Stimulated activated naive CD8-positive, alpha-beta T cell treated with anti-CD3 and anti-CD28 coated beads, Interleukin-15, amount 100 ng/mL, for 72 hours (primary cell): Measurements from ENCODE around the gene SOCS6.
"Not testable (repeated sequence)": the region's sequence is repeated elsewhere in the genome, so short reads cannot be mapped to it uniquely, and the experiment has no call there.

ENCODE experiments used
- ATAC-seq: fragments of 150-1000 bp; cut with Tn5 transposase; 2 replicates; pipeline ENCODE4 v1.10.0; 2021; ENCODE audit warnings: mild to moderate bottlenecking, moderate library complexity
- DNase-seq, 2 donors: peaks; one replicate each; pipeline ENCODE4 v3.0.0; 2021 to 2022
- H3K27ac Mint-ChIP-seq, 2 donors: one replicate each; pipeline ENCODE4 v1.8.0; 2022; ENCODE audit warnings: mild to moderate bottlenecking in 2 of 2, mixed read lengths in 2 of 2, moderate library complexity in 2 of 2
- H3K27me3 Mint-ChIP-seq: one replicate; pipeline ENCODE4 v1.8.0; 2022; ENCODE audit warnings: mixed read lengths
- H3K4me1 Mint-ChIP-seq: one replicate; pipeline ENCODE4 v1.8.0; 2022; ENCODE audit warnings: mild to moderate bottlenecking, mixed read lengths
- H3K4me3 Mint-ChIP-seq, 2 donors: one replicate each; pipeline ENCODE4 v1.8.0; 2022; ENCODE audit warnings: mild to moderate bottlenecking in 2 of 2, mixed read lengths in 2 of 2, moderate library complexity in 1 of 2
- H3K9me3 Mint-ChIP-seq, 2 donors: one replicate each; pipeline ENCODE4 v1.8.0; 2022; ENCODE audit warnings: mixed read lengths in 2 of 2

Gene SOCS6

GRCh38 chr18:70288851-70289328 lies at the start of gene SOCS6:
Gene SOCS6, plus strand, starts transcription at chr18:70289045. Its CDS starts 35,624 bp downstream, at chr18:70324669.
- H3K27me3 Mint-ChIP-seq: peaks cover 48% of the 10 kb centered on the region
- ATAC-seq (peak; percentile 67), DNase-seq (peak; percentile 60)
- H3K27ac Mint-ChIP-seq: peak within 1 kb of the TSS; percentile 71 to 93
- H3K9me3 Mint-ChIP-seq: no peaks in the 10 kb centered on the region
- peaks cover 14% of the 10 kb centered on the region for H3K4me1 Mint-ChIP-seq
- peak within 1 kb of the TSS; percentile 75 to 84 for H3K4me3 Mint-ChIP-seq

DNA sequence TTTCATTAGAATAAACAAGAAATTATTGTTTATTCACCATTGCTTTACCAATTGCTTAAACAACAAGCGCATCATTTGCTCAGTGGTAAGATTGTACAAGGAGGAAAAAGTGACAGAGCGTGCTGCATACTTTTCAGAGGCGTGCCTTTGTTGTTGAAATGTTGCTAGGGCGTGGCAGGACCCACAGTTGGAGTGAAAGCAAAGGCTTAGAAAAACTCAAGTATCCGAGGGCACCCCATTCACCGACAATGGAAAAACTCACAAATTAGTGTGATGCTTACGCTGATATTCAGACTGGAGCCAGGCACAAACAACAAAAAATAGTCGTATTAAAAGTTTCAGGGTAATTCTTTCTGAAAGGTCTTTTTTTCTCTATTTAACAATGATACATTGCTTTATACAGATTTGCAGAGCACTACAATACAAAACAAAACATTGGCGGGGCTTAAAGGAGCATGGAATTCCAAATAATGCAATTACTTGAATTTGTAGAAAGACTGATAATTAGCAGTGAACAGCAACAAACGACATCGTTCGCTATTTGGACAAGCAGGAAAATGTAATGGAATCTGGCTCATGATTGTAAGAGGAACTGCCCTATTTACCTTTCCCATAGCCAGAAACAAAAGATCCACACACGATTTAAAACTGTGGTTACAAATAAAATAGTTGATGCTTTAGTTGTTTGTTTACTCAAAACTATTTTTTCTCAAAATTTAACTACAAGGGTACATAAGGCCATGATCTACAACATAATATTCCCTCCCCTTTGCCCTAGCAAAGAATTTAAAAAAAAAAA lies 45.5 kb upstream of the SOCS6 start:
- ATAC-seq (no peak), DNase-seq (no peak)
- Mint-ChIP-seq H3K4me3 (no peak overlapping the region), H3K27ac (no peak overlapping the region), H3K9me3 (no peaks in the 10 kb centered on the region), H3K4me1 (no peaks in the 10 kb centered on the region), H3K27me3 (peaks cover 6% of the 10 kb centered on the region)

DNA sequence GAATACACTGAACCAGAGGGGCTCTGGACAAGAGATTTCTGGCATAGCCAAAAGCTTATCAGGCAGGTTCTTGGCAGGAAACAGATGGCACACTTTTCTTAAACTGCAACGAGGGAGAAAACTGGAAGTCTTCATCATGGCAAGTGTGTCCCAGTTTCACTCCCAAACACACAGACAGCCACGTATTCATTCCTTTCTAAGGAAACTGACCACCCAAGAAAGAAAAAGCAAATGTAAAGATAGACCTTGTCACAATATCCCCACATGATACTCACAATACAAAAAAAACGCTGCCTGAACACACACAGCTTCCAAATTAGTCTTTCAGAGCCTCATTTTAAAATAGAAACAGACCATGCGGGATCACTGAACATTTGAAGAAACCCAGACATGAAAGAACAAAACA lies 42.8 kb upstream of the SOCS6 start:
- no peak for ATAC-seq
- no peaks in the 10 kb centered on the region for H3K9me3 Mint-ChIP-seq
- no peak overlapping the region for H3K27ac Mint-ChIP-seq
- no peaks in the 10 kb centered on the region for H3K4me1 Mint-ChIP-seq
- DNase-seq: no peak
- H3K4me3 Mint-ChIP-seq: no peak overlapping the region
- H3K27me3 Mint-ChIP-seq: peaks cover 6% of the 10 kb centered on the region

DNA sequence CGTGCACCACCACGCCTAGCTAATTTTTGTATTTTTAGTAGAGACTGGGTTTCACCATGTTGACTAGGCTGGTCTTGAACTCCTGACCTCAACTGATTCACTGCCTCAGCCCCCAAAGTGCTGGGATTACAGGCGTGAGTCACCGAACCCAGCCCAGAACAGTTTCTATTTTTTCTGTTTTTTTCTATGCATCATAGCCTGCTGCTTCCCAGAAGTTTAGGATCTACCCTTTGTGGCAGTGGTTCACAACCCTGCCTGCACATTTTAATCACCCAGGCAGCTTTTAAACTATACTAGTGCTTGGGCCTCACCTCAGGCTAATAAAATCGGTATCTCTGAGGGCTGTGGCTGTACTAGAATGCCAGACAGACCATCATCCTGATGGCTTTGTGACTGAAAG lies 39.7 kb upstream of the SOCS6 start:
- ATAC-seq: no peak
- peaks cover 6% of the 10 kb centered on the region for H3K27me3 Mint-ChIP-seq

DNA sequence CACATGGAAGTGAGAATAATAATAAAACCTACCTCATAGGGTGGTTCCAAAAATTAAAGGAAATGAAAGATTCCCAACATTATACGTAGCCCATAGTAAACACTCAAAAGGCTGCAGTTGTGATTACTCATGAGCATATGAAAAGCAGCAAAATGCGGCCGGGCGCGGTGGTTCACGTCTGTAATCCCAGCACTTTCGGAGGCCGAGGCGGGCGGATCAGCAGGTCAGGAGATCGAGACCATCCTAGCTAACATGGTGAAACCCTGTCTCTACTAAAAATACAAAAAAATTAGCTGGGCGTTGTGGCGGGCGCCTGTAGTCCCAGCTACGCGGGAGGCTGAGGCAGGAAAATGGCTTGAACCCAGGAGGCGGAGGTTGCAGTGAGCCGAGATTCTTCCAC lies 39.0 kb upstream of the SOCS6 start:
- H3K4me1 Mint-ChIP-seq, H3K27ac Mint-ChIP-seq, H3K27me3 Mint-ChIP-seq, H3K9me3 Mint-ChIP-seq, H3K4me3 Mint-ChIP-seq, DNase-seq, ATAC-seq: not testable (repeated sequence)

More for the DNA sequence above, 39.7 kb upstream of the SOCS6 start:
- Mint-ChIP-seq H3K4me3 (no peak overlapping the region), H3K27ac (no peak overlapping the region), H3K9me3 (no peaks in the 10 kb centered on the region), H3K4me1 (no peaks in the 10 kb centered on the region)
- DNase-seq: no peak

GRCh38 chr18:70250781-70251180 lies 38.1 kb upstream of the SOCS6 start:
- ATAC-seq (no peak), DNase-seq (no peak)
- peaks cover 6% of the 10 kb centered on the region for H3K27me3 Mint-ChIP-seq
- no peak overlapping the region for H3K27ac Mint-ChIP-seq
- H3K4me1 Mint-ChIP-seq: no peaks in the 10 kb centered on the region
- no peaks in the 10 kb centered on the region for H3K9me3 Mint-ChIP-seq
- no peak overlapping the region for H3K4me3 Mint-ChIP-seq

- H3K4me1 Mint-ChIP-seq: no peaks in the 10 kb centered on the region
- no peak for ATAC-seq
Measured at GRCh38 chr18:70256184-70256583, 32.7 kb upstream of the SOCS6 start.

DNA sequence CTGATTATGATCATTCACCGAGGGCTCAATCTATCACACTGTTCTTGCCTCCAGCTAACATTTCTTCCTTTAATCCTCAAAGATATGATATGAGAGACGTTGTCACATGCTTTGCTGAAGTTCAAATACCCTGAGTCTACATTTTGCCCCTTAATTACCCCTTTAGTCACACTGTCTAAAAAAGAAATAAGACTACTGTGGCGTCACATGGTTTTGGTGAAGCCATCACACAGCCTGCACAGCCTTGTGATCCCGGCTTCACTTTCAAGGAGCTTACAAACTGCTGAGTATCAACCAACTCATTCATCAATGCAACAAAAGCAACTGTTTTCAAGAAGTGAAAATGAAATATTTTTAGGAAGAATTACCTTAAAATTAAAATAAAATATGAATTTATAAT lies 31.9 kb upstream of the SOCS6 start:
- Mint-ChIP-seq H3K4me1 (no peaks in the 10 kb centered on the region), H3K27me3 (peaks cover 19% of the 10 kb centered on the region), H3K27ac (no peak overlapping the region), H3K9me3 (no peaks in the 10 kb centered on the region), H3K4me3 (no peak overlapping the region)
- ATAC-seq: no peak
- DNase-seq: no peak

More at GRCh38 chr18:70256184-70256583, 32.7 kb upstream of the SOCS6 start:
- Mint-ChIP-seq H3K27me3 (peaks cover 19% of the 10 kb centered on the region), H3K9me3 (no peaks in the 10 kb centered on the region), H3K4me3 (no peak overlapping the region), H3K27ac (no peak overlapping the region)
- DNase-seq: no peak

GRCh38 chr18:70258243-70258642 lies 30.6 kb upstream of the SOCS6 start:
- Mint-ChIP-seq H3K27me3 (peaks cover 12% of the 10 kb centered on the region), H3K4me3 (no peak overlapping the region), H3K4me1 (no peaks in the 10 kb centered on the region), H3K9me3 (no peaks in the 10 kb centered on the region), H3K27ac (no peak overlapping the region)
- DNase-seq (no peak), ATAC-seq (no peak)

GRCh38 chr18:70260683-70261082 lies 28.2 kb upstream of the SOCS6 start:
- no peak for ATAC-seq
- DNase-seq: no peak
- no peaks in the 10 kb centered on the region for H3K4me1 Mint-ChIP-seq
- H3K9me3 Mint-ChIP-seq: no peaks in the 10 kb centered on the region
- H3K27ac Mint-ChIP-seq: no peak overlapping the region
- H3K27me3 Mint-ChIP-seq: peaks cover 12% of the 10 kb centered on the region
- no peak overlapping the region for H3K4me3 Mint-ChIP-seq

GRCh38 chr18:70261141-70261788 lies 27.6 kb upstream of the SOCS6 start:
- DNase-seq (no peak), ATAC-seq (no peak)
- Mint-ChIP-seq H3K27me3 (peaks cover 8% of the 10 kb centered on the region), H3K4me1 (no peaks in the 10 kb centered on the region), H3K27ac (no peak overlapping the region), H3K9me3 (no peaks in the 10 kb centered on the region), H3K4me3 (no peak overlapping the region)

DNA sequence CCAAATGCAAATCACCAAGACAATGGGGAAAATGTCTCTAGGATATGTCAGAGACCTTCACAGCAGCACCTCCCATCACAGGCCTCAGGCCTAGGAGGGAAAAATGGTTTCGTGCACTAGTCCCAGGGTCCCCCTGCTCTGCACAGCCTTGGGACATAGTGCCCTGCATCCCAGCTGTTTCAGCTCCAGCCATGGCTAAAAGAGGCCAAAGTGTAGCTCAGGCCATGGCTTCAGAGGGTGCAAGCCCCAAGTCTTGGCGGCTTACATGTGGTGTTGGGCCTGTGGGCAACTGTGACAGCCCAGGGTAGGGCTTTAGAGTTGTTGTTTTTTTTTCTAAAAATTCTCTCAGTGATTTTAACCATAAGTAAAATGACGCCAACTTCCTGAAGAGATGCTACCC lies 25.5 kb upstream of the SOCS6 start:
- no peaks in the 10 kb centered on the region for H3K27me3 Mint-ChIP-seq
- H3K27ac Mint-ChIP-seq: no peak overlapping the region
- H3K4me1 Mint-ChIP-seq: no peaks in the 10 kb centered on the region
- H3K9me3 Mint-ChIP-seq: peaks cover 0 to 2% of the 10 kb centered on the region in 2 donors
- ATAC-seq (no peak), DNase-seq (no peak)
- H3K4me3 Mint-ChIP-seq: no peak overlapping the region

DNA sequence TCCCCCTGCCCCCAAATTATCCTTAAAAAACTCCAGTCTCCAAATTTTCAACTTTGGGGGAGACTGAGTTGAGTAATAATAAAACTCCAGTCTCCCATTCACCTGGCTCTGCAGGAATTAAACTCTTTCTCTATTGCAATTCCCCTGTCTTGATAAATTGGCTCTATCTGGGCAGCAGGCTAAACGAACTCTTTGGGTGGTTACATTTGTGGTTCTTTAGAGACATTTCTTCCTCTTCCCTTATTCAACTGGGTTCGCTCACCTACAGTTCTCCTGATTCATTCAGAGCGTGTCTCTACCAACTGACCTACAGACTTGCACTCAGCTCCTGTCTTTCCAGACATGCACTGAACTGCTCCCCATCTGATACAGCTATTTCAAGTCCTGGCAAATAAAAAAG lies 17.1 kb upstream of the SOCS6 start:
- no peaks in the 10 kb centered on the region for H3K4me1 Mint-ChIP-seq
- DNase-seq: no peak

GRCh38 chr18:70273021-70273420 lies 15.8 kb upstream of the SOCS6 start:
- no peak overlapping the region for H3K27ac Mint-ChIP-seq
- H3K4me3 Mint-ChIP-seq: no peak overlapping the region
- DNase-seq (no peak), ATAC-seq (no peak)
- no peaks in the 10 kb centered on the region for H3K4me1 Mint-ChIP-seq
- peaks cover 25 to 39% of the 10 kb centered on the region in 2 donors for H3K9me3 Mint-ChIP-seq
- H3K27me3 Mint-ChIP-seq: peaks cover 6% of the 10 kb centered on the region

More for the DNA sequence above, 17.1 kb upstream of the SOCS6 start:
- Mint-ChIP-seq H3K4me3 (no peak overlapping the region), H3K27ac (no peak overlapping the region), H3K9me3 (peaks cover 25 to 39% of the 10 kb centered on the region in 2 donors), H3K27me3 (peaks cover 6% of the 10 kb centered on the region)
- no peak for ATAC-seq

- Mint-ChIP-seq H3K4me3 (no peak overlapping the region), H3K9me3 (peaks cover 22 to 27% of the 10 kb centered on the region in 2 donors), H3K4me1 (no peaks in the 10 kb centered on the region), H3K27me3 (peaks cover 6% of the 10 kb centered on the region), H3K27ac (no peak overlapping the region)
- ATAC-seq: no peak
- DNase-seq: no peak
Measured at GRCh38 chr18:70276416-70277191, 12.2 kb upstream of the SOCS6 start.

- no peak for ATAC-seq
- DNase-seq: no peak
- H3K4me1 Mint-ChIP-seq: no peaks in the 10 kb centered on the region
- H3K4me3 Mint-ChIP-seq: no peak overlapping the region
- no peaks in the 10 kb centered on the region for H3K27me3 Mint-ChIP-seq
- H3K9me3 Mint-ChIP-seq: peaks cover 9 to 13% of the 10 kb centered on the region in 2 donors
- H3K27ac Mint-ChIP-seq: no peak overlapping the region
Measured at GRCh38 chr18:70279470-70279869, 9.4 kb upstream of the SOCS6 start.
